Measurements from ENCODE around the gene KRTAP4-7.

GRCh38 chr17:41127371-41127770 is 43.4 kb downstream of the KRTAP4-7 start:
- TF ChIP-seq EZH2 (IDR thresholded peaks at IDR 0.05): no peak
- TF ChIP-seq POLR2AphosphoS5 (IDR thresholded peaks at IDR 0.05; ENCODE audit: borderline replicate concordance, low read depth, low read length): no peak
- no peak for TF ChIP-seq FOXP2 (optimal IDR thresholded peaks at IDR 0.05; ENCODE audit: control extremely low read depth, extremely low read length, insufficient read depth)
